ENCODE results near the gene PRAME. TPM values are rescaled to one million over a fixed set of nuclear protein-coding genes. Genes with fewer than 3 reads are reported as not detected.
"Not testable (repeated sequence)": the region's sequence is repeated elsewhere in the genome, so short reads cannot be mapped to it uniquely, and the experiment has no call there.

The PRAME gene
- total RNA-seq, 2 donors from 2014 or later = not detected

- intact Hi-C loops (cut with DNase I); DNase-seq; ATAC-seq: not testable (repeated sequence)
These were observed 26.5 kb downstream of the PRAME start for GRCh38 chr22:22532547-22533071.

GRCh38 chr22:22531770-22532546, 27.1 kb downstream of the PRAME start:
- DNase-seq = no peak
- intact Hi-C loops (cut with DNase I) = no loop called here
- ATAC-seq = no peak

GRCh38 chr22:22528780-22529179, 30.3 kb downstream of the PRAME start:
- ATAC-seq (no peak), DNase-seq (no peak)
- intact Hi-C loops (cut with DNase I) = no loop called here

- intact Hi-C loops (cut with DNase I) = no loop called here
- DNase-seq = no peak
- ATAC-seq = no peak
These were observed 31.8 kb downstream of the PRAME start for GRCh38 chr22:22527312-22527711.

GRCh38 chr22:22526125-22526912, 32.7 kb downstream of the PRAME start:
- intact Hi-C loops (cut with DNase I) = no loop called here
- no peak for ATAC-seq
- no peak for DNase-seq

- no peak for DNase-seq
- ATAC-seq = no peak
- intact Hi-C loops (cut with DNase I) = no loop called here
These were observed 35.6 kb downstream of the PRAME start for GRCh38 chr22:22523494-22523893.

GRCh38 chr22:22521631-22522030, 37.4 kb downstream of the PRAME start:
- no peak for ATAC-seq
- intact Hi-C loops (cut with DNase I) = no loop called here
- no peak for DNase-seq

- DNase-seq (no peak), ATAC-seq (no peak)
- intact Hi-C loops (cut with DNase I) = no loop called here
These were observed 38.1 kb downstream of the PRAME start for GRCh38 chr22:22520667-22521602.

- ATAC-seq (no peak), DNase-seq (no peak)
- intact Hi-C loops (cut with DNase I) = no loop called here
These were observed 38.9 kb downstream of the PRAME start, which contains the start of gene ZNF280A for GRCh38 chr22:22520020-22520656. Gene ZNF280A, minus strand, starts transcription at chr22:22520270. Its CDS starts 4,640 bp downstream, at chr22:22515630.

GRCh38 chr22:22519591-22519990, 39.5 kb downstream of the PRAME start:
- no peak for DNase-seq
- intact Hi-C loops (cut with DNase I) = no loop called here
- no peak for ATAC-seq

- DNase-seq (no peak), ATAC-seq (no peak)
- intact Hi-C loops (cut with DNase I) = no loop called here
These were observed 42.1 kb downstream of the PRAME start for GRCh38 chr22:22516992-22517391.

GRCh38 chr22:22515890-22516289, 43.2 kb downstream of the PRAME start:
- DNase-seq (no peak), ATAC-seq (no peak)
- intact Hi-C loops (cut with DNase I) = no loop called here

GRCh38 chr22:22514431-22514830, 44.6 kb downstream of the PRAME start:
- intact Hi-C loops (cut with DNase I); DNase-seq; ATAC-seq: not testable (repeated sequence)

- intact Hi-C loops (cut with DNase I) = no loop called here
- no peak for DNase-seq
- no peak for ATAC-seq
These were observed 45.4 kb downstream of the PRAME start for GRCh38 chr22:22513619-22514018.

GRCh38 chr22:22512951-22513350, 46.1 kb downstream of the PRAME start:
- DNase-seq = no peak
- ATAC-seq = no peak
- intact Hi-C loops (cut with DNase I) = no loop called here

GRCh38 chr22:22510833-22511232, 48.2 kb downstream of the PRAME start:
- ATAC-seq; intact Hi-C loops (cut with DNase I); DNase-seq: not testable (repeated sequence)

- intact Hi-C loops (cut with DNase I); ATAC-seq; DNase-seq: not testable (repeated sequence)
These were observed 49.2 kb downstream of the PRAME start for GRCh38 chr22:22509912-22510311.

All from left cardiac atrium (tissue), 4 donors.